Stimulated activated memory B cell treated with anti-CD40 and anti-IgM and Interleukin-4, amounts not matched to agents 10 μg/mL and 1 μg/mL and 100 μg/mL, for 72 hours (primary cell): ENCODE measurements around the gene NCOA1.
"Not testable (repeated sequence)": the region's sequence is repeated elsewhere in the genome, so short reads cannot be mapped to it uniquely, and the experiment has no call there.

ENCODE experiments used
- ATAC-seq: fragments of 150-1000 bp; cut with Tn5 transposase; 2 replicates; pipeline ENCODE4 v1.10.0; 2021
- H3K27ac Mint-ChIP-seq: one replicate; pipeline ENCODE4 v1.8.0; 2022; ENCODE audit warnings: mild to moderate bottlenecking, mixed read lengths
- H3K27me3 Mint-ChIP-seq: one replicate; pipeline ENCODE4 v1.8.0; 2022; ENCODE audit warnings: mixed read lengths
- H3K36me3 Mint-ChIP-seq: one replicate; pipeline ENCODE4 v1.8.0; 2022; ENCODE audit warnings: mixed read lengths
- H3K4me1 Mint-ChIP-seq: one replicate; pipeline ENCODE4 v1.8.0; 2022; ENCODE audit warnings: mixed read lengths
- H3K4me3 Mint-ChIP-seq: one replicate; pipeline ENCODE4 v1.8.0; 2022; ENCODE audit warnings: mild to moderate bottlenecking, moderate library complexity, mixed read lengths
- H3K9me3 Mint-ChIP-seq: one replicate; pipeline ENCODE4 v1.8.0; 2022; ENCODE audit warnings: mixed read lengths

Gene NCOA1

DNA sequence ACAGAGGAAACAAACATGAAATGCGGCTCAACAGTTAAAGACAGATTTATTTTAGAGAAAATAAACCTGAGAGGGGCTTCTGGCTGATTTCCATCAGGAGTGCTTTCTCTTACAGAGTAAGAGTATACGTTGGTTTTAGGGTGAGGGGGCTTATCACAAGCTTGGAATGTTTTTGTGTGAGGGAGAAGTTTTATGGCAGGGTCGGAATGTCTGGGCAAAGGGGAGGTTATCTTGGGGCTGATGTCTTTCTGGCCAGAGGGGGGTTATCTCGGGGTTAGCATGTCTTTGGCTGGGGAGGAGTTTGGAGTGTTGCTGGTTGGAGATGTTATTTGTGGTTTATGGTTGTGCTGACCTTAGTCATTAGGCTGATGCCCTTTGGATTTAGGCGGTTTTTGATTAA is 280.0 kb downstream of the NCOA1 start:
- Mint-ChIP-seq H3K4me1 (no peaks in the 10 kb centered on the region), H3K27ac (no peak overlapping the region), H3K36me3 (peaks cover 18% of the 10 kb centered on the region), H3K27me3 (no peaks in the 10 kb centered on the region), H3K4me3 (no peak overlapping the region), H3K9me3 (no peaks in the 10 kb centered on the region)
- ATAC-seq = no peak

DNA sequence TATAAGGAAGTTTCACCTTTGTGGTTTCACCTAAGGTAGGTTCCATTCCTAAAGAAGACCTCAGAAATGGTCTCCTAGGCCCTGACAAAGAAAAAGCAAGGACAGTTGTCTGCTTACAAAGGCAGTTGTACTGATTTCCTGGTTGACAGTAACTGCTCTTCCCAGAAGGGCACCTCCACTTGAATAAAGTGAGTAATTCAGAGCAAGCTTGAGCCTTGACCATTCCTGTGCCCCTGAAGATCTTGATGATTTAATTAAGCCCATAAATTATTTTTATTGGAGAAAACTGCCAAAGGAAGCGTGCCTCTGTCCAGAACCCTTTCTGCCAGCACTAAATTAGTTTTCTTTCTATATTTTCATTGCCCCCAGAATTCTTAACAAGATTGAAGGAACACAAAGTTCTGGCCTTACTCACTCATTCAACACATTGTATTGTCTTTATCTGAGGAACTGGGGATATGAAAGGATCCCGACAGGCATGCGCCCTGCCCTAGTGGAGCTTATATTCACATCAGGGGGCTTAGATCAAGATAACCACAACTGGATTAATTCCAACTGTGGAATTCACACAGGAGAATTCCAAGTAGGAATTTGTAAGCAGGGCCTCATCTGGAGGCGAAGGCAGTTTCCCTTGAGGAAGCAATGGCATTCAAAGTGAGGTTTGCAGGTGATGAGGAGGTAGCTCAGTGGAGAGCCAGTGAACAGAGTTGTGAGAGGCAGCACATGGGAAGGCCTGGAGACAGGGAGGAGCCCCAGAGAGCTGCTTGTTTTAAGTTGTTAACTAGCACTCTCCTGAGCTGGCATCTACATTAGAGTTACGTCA is 280.9 kb downstream of the NCOA1 start:
- no peak for ATAC-seq
- Mint-ChIP-seq H3K27me3 (no peaks in the 10 kb centered on the region), H3K4me3 (no peak overlapping the region), H3K9me3 (no peaks in the 10 kb centered on the region), H3K36me3 (peaks cover 10% of the 10 kb centered on the region), H3K4me1 (no peaks in the 10 kb centered on the region), H3K27ac (no peak overlapping the region)

DNA sequence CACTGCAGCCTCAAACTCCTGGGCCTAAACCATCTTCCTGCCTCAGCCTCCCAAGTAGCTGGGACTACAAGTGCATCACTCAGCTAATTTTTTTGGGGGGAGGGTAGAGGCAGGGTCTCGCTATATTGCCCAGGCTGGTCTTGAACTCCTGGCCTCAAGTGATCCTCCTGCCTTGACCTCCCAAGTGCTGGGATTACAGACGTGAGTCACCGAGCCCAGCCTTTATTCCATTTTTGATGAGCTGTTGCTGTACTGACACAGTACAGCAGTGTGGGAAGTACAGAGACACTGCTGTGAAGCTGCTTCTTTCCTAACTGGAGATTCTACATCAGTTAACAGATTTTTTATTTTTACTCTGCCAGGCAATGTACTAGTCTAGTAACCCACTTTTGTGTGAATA is 283.3 kb downstream of the NCOA1 start:
- H3K4me1 Mint-ChIP-seq = no peaks in the 10 kb centered on the region
- no peak overlapping the region for H3K27ac Mint-ChIP-seq
- H3K27me3 Mint-ChIP-seq = no peaks in the 10 kb centered on the region
- peaks cover 10% of the 10 kb centered on the region for H3K36me3 Mint-ChIP-seq
- no peak overlapping the region for H3K4me3 Mint-ChIP-seq
- no peaks in the 10 kb centered on the region for H3K9me3 Mint-ChIP-seq
- no peak for ATAC-seq

DNA sequence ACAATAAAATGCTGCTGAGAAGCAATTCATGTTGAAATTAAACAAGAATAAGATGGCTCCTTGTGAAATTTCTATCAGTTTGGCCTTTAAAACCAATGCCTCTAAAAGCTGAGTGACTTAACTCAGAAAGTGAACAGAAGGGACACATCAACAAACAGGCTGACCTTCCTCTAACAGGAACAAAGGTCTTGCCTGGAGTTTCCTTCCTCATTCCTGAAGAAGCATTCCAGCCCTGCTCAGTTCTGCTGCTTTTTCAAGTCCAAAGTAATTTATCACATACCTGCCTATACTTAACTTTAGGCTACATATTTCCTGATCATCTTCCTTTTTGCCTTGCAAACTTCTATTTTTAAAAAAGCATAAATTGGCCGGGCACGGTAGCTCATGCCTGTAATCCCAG is 288.1 kb downstream of the NCOA1 start:
- no peak for ATAC-seq
- Mint-ChIP-seq H3K4me1 (no peaks in the 10 kb centered on the region), H3K27ac (no peak overlapping the region), H3K9me3 (no peaks in the 10 kb centered on the region), H3K36me3 (no peaks in the 10 kb centered on the region), H3K27me3 (no peaks in the 10 kb centered on the region), H3K4me3 (no peak overlapping the region)

DNA sequence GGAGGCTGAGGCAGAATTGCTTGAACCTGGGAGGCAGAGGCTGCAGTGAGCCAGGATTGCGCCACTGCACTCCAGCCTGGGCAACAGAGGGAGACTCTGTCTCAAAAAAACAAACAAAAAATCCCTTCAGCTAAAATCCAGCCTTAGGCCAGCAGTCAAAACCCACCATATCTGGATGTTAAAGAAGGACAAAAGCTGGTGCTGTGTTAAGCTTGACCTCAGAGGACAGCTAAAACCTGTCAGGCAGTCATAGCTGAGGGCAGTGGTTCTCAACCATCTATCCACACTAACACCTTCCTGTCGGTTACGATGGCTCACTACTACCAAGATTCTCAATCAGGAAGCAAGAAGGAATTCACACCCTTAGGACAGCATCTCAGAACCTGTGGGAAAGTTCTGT is 292.6 kb downstream of the NCOA1 start:
- ATAC-seq = no peak
- H3K27me3 Mint-ChIP-seq = no peaks in the 10 kb centered on the region
- H3K4me1 Mint-ChIP-seq = peaks cover 14% of the 10 kb centered on the region
- H3K9me3 Mint-ChIP-seq = no peaks in the 10 kb centered on the region
- no peak overlapping the region for H3K4me3 Mint-ChIP-seq
- H3K36me3 Mint-ChIP-seq = peaks cover under 1% of the 10 kb centered on the region
- H3K27ac Mint-ChIP-seq = no peak overlapping the region

DNA sequence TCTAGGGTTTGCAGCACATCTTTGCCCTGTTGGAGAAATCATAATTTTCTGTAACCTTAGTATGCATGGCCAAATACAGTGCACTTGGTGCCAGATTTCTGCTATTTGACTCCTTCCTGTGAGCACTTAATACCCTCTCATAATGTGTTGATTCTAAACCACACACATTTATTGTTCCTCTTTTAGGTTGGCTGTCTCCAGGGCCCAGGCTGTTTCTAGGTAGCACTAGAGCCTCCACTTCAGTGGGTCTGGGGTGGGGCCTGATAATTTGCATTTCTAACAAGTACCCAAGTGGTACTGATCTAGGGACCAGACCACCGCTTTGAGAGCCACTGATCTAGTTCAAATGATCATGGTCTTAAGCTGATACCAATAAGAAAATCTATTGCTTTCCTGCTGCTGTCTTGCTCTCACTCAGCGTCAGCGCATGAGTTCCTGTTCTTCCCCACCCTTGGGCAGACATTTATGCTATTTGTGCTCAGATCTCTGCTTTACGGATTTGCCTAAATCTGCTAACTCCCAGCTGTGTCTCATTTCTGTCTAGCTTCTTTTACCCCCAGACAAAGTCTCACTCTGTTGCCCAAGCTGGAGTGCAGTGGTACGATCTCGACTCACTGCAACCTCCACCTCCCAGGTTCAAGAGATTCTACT is 294.7 kb downstream of the NCOA1 start:
- ATAC-seq = peak; percentile 100
- H3K27ac Mint-ChIP-seq = peak overlapping the region; percentile 78
- H3K27me3 Mint-ChIP-seq = no peaks in the 10 kb centered on the region
- peaks cover 13% of the 10 kb centered on the region for H3K36me3 Mint-ChIP-seq
- peaks cover 14% of the 10 kb centered on the region for H3K4me1 Mint-ChIP-seq
- no peaks in the 10 kb centered on the region for H3K9me3 Mint-ChIP-seq
- H3K4me3 Mint-ChIP-seq = peak overlapping the region; percentile 55

DNA sequence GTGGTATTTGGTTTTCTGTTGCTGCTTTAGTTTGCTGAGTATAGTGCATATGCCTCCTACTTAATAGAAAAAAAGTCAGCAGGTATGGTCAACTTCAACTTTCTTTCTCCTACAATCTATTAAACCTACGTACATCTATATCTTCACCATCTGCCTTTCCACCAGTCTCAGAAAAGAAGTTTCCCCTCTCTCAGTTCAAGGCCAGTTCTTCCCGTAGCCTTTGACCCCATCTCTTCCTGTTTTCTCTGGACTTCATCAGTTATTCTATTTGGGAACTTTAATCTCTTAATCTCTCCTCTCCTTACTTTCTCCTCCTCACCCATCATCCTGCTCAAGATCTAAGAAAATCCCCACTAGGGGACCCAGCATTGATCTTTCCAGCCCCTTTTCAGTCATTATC is 296.5 kb downstream of the NCOA1 start:
- no peaks in the 10 kb centered on the region for H3K27me3 Mint-ChIP-seq
- peak overlapping the region; percentile 29 for H3K27ac Mint-ChIP-seq
- peaks cover 24% of the 10 kb centered on the region for H3K4me1 Mint-ChIP-seq
- no peaks in the 10 kb centered on the region for H3K9me3 Mint-ChIP-seq
- no peak for ATAC-seq
- no peak overlapping the region for H3K4me3 Mint-ChIP-seq
- H3K36me3 Mint-ChIP-seq = peaks cover 13% of the 10 kb centered on the region

DNA sequence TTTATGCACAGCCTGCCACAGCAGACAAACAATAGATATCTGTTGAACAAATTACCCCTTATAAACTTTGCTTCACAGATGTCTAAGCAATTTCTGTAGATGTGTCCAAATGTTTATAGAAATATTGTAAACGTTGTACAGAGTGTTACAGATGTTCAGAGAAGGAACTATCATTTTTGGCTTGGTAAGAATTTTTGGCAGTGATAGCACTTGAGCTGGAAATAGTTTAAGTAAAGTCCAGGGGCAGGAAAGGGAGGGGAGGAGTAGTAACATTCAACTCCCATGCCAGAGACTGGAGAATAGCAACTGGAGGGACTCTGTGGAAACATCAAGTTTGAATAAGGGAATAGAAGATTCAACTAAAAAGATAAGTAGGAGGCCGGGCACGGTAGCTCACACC is 297.8 kb downstream of the NCOA1 start:
- no peak for ATAC-seq
- H3K9me3 Mint-ChIP-seq = no peaks in the 10 kb centered on the region
- H3K27me3 Mint-ChIP-seq = no peaks in the 10 kb centered on the region
- H3K4me3 Mint-ChIP-seq = no peak overlapping the region
- H3K27ac Mint-ChIP-seq = no peak overlapping the region
- peaks cover 29% of the 10 kb centered on the region for H3K4me1 Mint-ChIP-seq
- H3K36me3 Mint-ChIP-seq = peaks cover 13% of the 10 kb centered on the region

DNA sequence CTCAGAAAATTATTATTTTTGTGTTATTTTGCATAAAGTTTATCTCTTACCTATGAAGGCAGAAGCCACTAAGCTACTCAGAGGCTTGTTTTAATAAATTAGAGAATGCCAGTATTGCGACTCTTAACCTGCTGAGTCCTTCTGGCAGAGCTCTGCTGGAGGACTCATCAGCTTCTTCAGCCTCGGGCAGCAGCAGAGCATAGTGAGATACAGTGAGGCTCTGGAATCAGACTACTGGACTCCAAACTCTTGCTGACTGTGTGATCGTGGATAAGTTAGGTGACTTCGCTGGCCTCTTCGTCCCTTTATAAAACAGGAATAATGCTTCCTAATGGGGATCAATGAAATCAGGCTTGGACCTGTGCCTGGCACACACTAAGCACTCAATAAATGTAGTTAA is 300.4 kb downstream of the NCOA1 start:
- Mint-ChIP-seq H3K36me3 (peaks cover 14% of the 10 kb centered on the region), H3K4me1 (peaks cover 21% of the 10 kb centered on the region), H3K4me3 (no peak overlapping the region), H3K27me3 (no peaks in the 10 kb centered on the region), H3K27ac (no peak overlapping the region), H3K9me3 (no peaks in the 10 kb centered on the region)
- ATAC-seq = no peak

DNA sequence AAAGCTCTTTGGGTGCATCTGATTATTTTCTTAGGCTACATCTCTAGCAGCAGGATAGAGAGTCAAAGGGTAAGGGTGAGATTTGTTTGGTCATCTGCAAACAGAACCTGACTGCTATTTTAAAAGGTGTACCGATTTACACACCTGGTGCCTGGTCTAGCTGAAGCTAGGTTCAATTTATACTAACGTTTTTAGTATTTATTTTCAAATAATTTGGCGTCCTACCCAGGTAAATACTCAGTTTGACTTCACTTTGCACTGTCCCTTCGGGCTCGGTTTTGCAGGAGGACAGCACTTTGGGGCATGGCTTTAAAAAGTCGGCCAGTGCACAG is 301.5 kb downstream of the NCOA1 start:
- H3K4me3 Mint-ChIP-seq = peak overlapping the region; percentile 95
- H3K27ac Mint-ChIP-seq = peak overlapping the region; percentile 98
- no peaks in the 10 kb centered on the region for H3K27me3 Mint-ChIP-seq
- ATAC-seq = no peak
- H3K9me3 Mint-ChIP-seq = no peaks in the 10 kb centered on the region
- H3K4me1 Mint-ChIP-seq = peaks cover 21% of the 10 kb centered on the region
- H3K36me3 Mint-ChIP-seq = peaks cover 24% of the 10 kb centered on the region

DNA sequence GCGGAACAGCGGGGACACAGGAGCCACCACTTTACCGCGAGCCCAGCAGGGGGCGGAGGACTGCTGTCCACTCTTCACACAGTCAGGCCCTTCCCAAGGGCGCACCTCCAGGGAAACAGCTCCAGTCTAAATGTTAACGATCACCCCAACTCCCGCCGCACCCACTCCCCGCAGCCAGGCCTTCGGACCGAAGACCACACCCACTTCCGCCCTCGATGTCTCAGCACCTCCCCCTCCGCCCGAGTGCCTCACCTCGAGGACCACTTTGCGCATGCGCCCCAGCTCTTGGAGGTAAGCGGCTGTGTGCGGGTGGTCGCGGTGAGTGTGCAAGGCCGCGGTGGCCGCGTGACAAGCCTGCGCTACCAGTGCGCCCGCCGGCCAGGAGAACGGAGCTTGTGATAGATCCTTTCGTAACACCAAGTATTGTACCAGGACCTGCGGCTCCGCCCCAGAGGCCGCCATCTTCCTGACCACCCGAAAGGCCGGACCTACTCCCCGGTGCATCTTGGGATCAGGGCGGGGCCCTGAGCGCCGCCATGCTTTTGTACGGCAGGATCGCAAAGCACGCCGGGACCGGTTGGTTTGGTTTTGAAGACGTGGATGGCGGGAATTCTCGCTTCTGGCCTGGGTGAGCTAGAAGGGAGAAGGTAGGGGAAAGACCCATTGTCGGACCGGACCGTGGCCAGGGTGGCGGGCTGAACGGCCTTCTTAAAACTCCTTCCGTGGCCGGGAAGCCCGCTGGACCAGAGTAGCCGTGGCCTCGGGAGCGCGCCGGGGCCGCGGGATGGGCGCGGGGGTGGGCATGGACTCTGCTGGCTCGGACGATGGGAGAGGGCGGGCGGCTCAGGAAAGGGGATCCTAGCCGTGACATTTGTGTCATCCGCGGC is 302.1 kb downstream of the NCOA1 start, which contains the start of the genes CENPO and PTRHD1:
TSS of gene CENPO (plus strand) at position 552 of the 887 bp plus-strand sequence. CDS start 495 bp downstream, outside the sequence.
TSS of gene PTRHD1 (minus strand) at position 518 of the 887 bp plus-strand sequence. CDS start at position 504, 14 bp downstream.
- peaks cover 21% of the 10 kb centered on the region for H3K4me1 Mint-ChIP-seq
- H3K9me3 Mint-ChIP-seq = no peaks in the 10 kb centered on the region
- peak within 1 kb of the TSS; percentile 98 for H3K27ac Mint-ChIP-seq
- peaks cover 30% of the 10 kb centered on the region for H3K36me3 Mint-ChIP-seq
- H3K4me3 Mint-ChIP-seq = peak within 1 kb of the TSS; percentile 95
- peak; percentile 99 for ATAC-seq
- no peaks in the 10 kb centered on the region for H3K27me3 Mint-ChIP-seq

DNA sequence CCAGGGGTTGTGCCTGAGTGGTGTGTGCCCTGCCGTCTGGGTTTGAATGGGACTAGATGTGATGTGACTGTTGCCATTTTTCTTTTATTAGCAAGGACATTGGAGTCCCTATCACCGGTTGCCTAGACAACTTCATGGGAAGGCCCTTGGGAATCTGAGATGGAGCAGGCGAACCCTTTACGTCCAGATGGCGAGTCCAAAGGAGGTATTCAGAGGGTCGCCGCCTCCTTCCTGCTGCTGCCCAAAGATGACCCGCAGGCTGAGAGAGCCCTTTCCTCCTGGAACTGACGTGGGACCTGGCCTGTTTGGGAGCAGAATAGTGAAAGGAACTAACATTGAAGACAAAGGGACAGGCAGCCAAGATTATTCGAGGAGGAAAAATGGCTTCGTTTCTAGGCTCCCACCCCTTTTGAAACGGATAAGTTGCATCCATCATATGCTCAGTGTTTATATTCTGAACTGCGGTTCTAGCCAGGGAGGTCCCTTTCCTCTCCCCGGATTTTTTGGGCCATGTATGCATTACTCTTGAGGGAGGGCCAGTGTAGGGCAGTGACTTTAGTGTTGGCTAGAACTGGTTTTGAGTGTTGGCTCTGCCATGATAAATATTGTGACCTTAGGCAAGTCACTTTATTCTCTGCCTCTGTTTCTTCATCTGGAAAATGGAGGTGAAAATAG is 302.8 kb downstream of the NCOA1 start:
- Mint-ChIP-seq H3K27me3 (no peaks in the 10 kb centered on the region), H3K27ac (peak overlapping the region; percentile 98), H3K4me1 (peaks cover 21% of the 10 kb centered on the region), H3K36me3 (peaks cover 34% of the 10 kb centered on the region), H3K9me3 (no peaks in the 10 kb centered on the region), H3K4me3 (peak overlapping the region; percentile 95)
- no peak for ATAC-seq

DNA sequence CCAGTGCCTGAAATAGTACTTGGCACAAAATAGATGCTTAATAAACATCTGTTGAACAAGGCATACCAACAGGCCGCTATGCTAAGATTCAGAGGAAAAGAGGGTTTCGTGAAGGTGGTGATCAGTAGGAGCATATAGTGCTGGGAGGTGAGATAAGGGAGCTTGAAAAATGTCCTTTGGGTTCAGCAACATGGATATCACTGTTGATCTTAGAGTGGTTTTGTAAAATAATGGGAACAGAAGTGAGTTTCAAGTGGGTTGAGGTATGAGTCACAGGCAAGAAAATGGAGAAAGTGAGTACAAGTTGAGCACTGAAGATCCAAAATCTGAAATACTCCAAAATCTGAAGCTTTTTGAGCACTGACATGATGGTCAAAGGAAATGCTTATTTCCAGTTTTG is 306.6 kb downstream of the NCOA1 start:
- H3K27ac Mint-ChIP-seq = no peak overlapping the region
- H3K36me3 Mint-ChIP-seq = peaks cover 48% of the 10 kb centered on the region
- no peak overlapping the region for H3K4me3 Mint-ChIP-seq
- no peaks in the 10 kb centered on the region for H3K27me3 Mint-ChIP-seq
- ATAC-seq = no peak
- peaks cover 10% of the 10 kb centered on the region for H3K4me1 Mint-ChIP-seq
- H3K9me3 Mint-ChIP-seq = peaks cover 2% of the 10 kb centered on the region

DNA sequence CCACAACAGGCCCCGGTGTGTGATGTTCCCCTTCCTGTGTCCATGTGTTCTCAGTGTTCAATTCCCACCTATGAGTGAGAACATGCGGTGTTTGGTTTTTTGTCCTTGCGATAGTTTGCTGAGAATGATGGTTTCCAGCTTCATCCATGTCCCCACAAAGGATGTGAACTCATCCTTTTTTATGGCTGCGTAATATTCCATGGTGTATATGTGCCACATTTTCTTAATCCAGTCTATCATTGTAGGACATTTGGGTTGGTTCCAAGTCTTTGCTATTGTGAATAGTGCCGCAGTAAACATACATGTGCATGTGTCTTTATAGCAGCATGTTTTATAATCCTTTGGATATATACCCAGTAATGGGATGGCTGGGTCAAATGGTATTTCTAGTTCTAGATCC is 309.4 kb downstream of the NCOA1 start:
- H3K4me3 Mint-ChIP-seq, H3K4me1 Mint-ChIP-seq, H3K27me3 Mint-ChIP-seq, H3K27ac Mint-ChIP-seq, H3K9me3 Mint-ChIP-seq, ATAC-seq: not testable (repeated sequence)
- H3K36me3 Mint-ChIP-seq = peaks cover 72% of the 10 kb centered on the region
